ENCODE results near the gene HTRA1. TPM values are rescaled to one million over a fixed set of nuclear protein-coding genes. Genes with fewer than 3 reads are reported as not detected.

The HTRA1 gene
- total RNA-seq, 1 experiment from 2014 or later = 18.6 TPM

DNA sequence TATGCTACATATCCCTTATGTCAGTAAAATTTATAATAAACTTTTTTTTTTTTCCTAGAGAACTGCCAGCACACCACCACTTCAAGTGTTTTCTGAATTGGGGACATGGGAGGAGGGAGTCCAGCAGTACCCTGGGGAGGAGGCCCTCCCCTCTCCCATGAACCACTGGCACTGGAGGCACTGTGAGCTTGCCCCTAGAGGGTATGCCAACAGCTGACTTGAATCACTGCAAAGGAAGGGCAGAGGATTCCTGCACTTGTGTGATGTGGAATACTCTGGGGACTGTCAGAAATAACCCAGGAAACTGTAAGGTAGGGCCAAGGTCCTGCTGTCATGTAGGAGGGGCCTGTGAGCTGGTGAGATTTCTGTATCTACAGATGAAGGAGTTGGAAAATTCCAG is 15.4 kb upstream of the HTRA1 start:
- intact Hi-C loops (cut with micrococcal nuclease) = no loop called here
- no peak overlapping the region for H3K27ac ChIP-seq (ENCODE audit: low read length)
- no peaks in the 10 kb centered on the region for H4K20me1 ChIP-seq (ENCODE audit: low read length)
- H3K9me2 ChIP-seq (replicated peaks; ENCODE audit: low read length) = no peaks in the 10 kb centered on the region
- H2AFZ ChIP-seq (ENCODE audit: low read length) = no peak overlapping the region
- ATAC-seq (no peak), DNase-seq (no peak)
- BruUV-seq (replicated peaks) = no TSS peak
- H3K9me3 ChIP-seq (ENCODE audit: low read length) = no peaks in the 10 kb centered on the region
- H3F3A ChIP-seq (ENCODE audit: low read length, unreplicated experiment) = no peaks in the 10 kb centered on the region
- ChIA-PET POLR2A (ENCODE audit: unreplicated experiment) (no interaction called here), CTCF (no interaction called here)
- TF ChIP-seq EZH2phosphoT487 (IDR thresholded peaks at IDR 0.05; ENCODE audit: borderline replicate concordance, low read length) = no peak
- TF ChIP-seq, protein P1, sequence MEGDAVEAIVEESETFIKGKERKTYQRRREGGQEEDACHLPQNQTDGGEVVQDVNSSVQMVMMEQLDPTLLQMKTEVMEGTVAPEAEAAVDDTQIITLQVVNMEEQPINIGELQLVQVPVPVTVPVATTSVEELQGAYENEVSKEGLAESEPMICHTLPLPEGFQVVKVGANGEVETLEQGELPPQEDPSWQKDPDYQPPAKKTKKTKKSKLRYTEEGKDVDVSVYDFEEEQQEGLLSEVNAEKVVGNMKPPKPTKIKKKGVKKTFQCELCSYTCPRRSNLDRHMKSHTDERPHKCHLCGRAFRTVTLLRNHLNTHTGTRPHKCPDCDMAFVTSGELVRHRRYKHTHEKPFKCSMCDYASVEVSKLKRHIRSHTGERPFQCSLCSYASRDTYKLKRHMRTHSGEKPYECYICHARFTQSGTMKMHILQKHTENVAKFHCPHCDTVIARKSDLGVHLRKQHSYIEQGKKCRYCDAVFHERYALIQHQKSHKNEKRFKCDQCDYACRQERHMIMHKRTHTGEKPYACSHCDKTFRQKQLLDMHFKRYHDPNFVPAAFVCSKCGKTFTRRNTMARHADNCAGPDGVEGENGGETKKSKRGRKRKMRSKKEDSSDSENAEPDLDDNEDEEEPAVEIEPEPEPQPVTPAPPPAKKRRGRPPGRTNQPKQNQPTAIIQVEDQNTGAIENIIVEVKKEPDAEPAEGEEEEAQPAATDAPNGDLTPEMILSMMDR (conservative IDR thresholded peaks at IDR 0.05; ENCODE audit: low read depth, low read length) = no peak
- TF ChIP-seq EZH2 (IDR thresholded peaks at IDR 0.05; ENCODE audit: low read length, unreplicated experiment) = no peak
- no peak overlapping the region for H3K9ac ChIP-seq (ENCODE audit: low read length)
- peaks cover 8% of the 10 kb centered on the region for H3K4me1 ChIP-seq (ENCODE audit: insufficient read depth, low read length)
- no peaks in the 10 kb centered on the region for H3K36me3 ChIP-seq (ENCODE audit: low read depth, low read length)
- no peak overlapping the region for H3K4me2 ChIP-seq (ENCODE audit: low read length)
- H3K4me3 ChIP-seq (ENCODE audit: low read length) = no peak overlapping the region
- H3K79me2 ChIP-seq (ENCODE audit: low read length) = no peaks in the 10 kb centered on the region
- no peaks in the 10 kb centered on the region for H3K27me3 ChIP-seq (ENCODE audit: low read length)

DNA sequence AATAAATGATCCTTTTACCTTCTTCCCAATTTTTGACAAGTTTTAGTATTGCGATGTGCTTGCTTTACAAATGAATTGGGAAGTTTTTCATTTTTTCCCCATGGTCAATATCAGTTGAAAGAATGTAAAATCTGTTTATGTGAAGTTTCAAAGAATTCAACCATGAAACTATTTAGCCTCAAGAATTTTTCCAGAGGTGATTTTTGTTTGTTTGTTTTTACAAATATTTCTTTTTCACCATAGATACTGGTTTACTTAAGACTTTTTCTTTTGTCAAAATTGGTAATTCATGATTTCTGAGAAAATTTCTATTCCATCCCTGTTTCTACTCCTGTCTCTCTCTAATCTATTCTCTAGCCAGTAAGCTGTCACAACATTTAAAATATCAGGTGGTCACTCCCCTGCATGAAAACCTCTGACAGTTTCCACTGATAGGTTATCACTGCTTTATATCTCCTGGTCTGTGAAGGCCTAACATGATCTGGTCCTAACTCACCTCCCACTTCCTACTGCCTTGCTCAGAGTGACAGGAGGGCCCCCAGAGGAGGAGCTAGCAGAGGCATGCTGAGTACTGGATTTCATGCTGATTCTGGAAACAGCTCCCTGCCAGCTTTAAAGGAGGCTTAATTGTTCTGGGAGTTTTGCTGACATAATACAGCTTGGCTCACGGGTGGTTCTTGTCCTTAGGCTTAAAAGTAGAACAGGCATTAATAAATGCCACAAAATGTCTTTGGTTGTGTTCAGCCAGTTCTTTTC is 14.5 kb upstream of the HTRA1 start:
- intact Hi-C loops (cut with micrococcal nuclease) = no loop called here
- Histone ChIP-seq H3K4me1 (ENCODE audit: insufficient read depth, low read length) (peaks cover 6% of the 10 kb centered on the region), H3F3A (ENCODE audit: low read length, unreplicated experiment) (no peaks in the 10 kb centered on the region), H3K9ac (ENCODE audit: low read length) (no peak overlapping the region), H3K27me3 (ENCODE audit: low read length) (no peaks in the 10 kb centered on the region), H2AFZ (ENCODE audit: low read length) (no peak overlapping the region), H3K4me3 (ENCODE audit: low read length) (no peak overlapping the region), H3K36me3 (ENCODE audit: low read depth, low read length) (no peaks in the 10 kb centered on the region), H3K27ac (ENCODE audit: low read length) (no peak overlapping the region), H4K20me1 (ENCODE audit: low read length) (no peaks in the 10 kb centered on the region), H3K79me2 (ENCODE audit: low read length) (no peaks in the 10 kb centered on the region), H3K4me2 (ENCODE audit: low read length) (no peak overlapping the region), H3K9me2 (replicated peaks; ENCODE audit: low read length) (no peaks in the 10 kb centered on the region), H3K9me3 (ENCODE audit: low read length) (no peaks in the 10 kb centered on the region)
- DNase-seq (no peak), ATAC-seq (no peak)
- ChIA-PET CTCF (no interaction called here), POLR2A (ENCODE audit: unreplicated experiment) (interaction anchor here (0.6 kb wide), 1 partner anchor 159 kb away, joined by 5 read pairs; no protein-coding TSS in a partner anchor)
- BruUV-seq (replicated peaks) = no TSS peak
- TF ChIP-seq EZH2 (IDR thresholded peaks at IDR 0.05; ENCODE audit: low read length, unreplicated experiment) = no peak
- TF ChIP-seq, protein P1 (conservative IDR thresholded peaks at IDR 0.05; ENCODE audit: low read depth, low read length) = no peak
- TF ChIP-seq EZH2phosphoT487 (IDR thresholded peaks at IDR 0.05; ENCODE audit: borderline replicate concordance, low read length) = no peak

DNA sequence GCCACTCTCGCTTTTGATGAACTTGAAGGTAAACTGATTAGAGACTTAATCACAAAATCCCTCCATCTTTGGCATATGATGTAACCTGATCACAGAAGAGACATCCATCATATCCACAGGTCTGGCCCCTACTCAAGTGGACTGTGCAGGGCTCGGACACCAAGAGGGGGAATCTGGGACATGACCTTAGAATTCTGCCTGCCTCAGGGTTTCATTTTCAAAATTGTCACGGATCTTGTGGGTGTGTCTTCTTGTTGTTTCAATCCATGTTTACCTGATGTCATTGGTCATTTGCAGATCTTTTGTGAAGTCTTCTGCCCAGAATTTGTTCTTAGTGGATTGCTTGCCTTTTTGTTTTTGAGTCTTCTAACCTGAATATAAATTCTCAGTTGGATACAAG is 12.8 kb upstream of the HTRA1 start:
- DNase-seq (no peak), ATAC-seq (no peak)
- Histone ChIP-seq H3K9me3 (ENCODE audit: low read length) (no peaks in the 10 kb centered on the region), H2AFZ (ENCODE audit: low read length) (no peak overlapping the region), H3K9me2 (replicated peaks; ENCODE audit: low read length) (no peaks in the 10 kb centered on the region), H3K27me3 (ENCODE audit: low read length) (no peaks in the 10 kb centered on the region), H3K4me3 (ENCODE audit: low read length) (no peak overlapping the region), H4K20me1 (ENCODE audit: low read length) (no peaks in the 10 kb centered on the region), H3F3A (ENCODE audit: low read length, unreplicated experiment) (no peaks in the 10 kb centered on the region), H3K36me3 (ENCODE audit: low read depth, low read length) (no peaks in the 10 kb centered on the region), H3K9ac (ENCODE audit: low read length) (no peak overlapping the region), H3K4me1 (ENCODE audit: insufficient read depth, low read length) (no peaks in the 10 kb centered on the region), H3K27ac (ENCODE audit: low read length) (no peak overlapping the region), H3K79me2 (ENCODE audit: low read length) (no peaks in the 10 kb centered on the region), H3K4me2 (ENCODE audit: low read length) (no peak overlapping the region)
- BruUV-seq (replicated peaks) = no TSS peak
- intact Hi-C loops (cut with micrococcal nuclease) = no loop called here
- POLR2A ChIA-PET (ENCODE audit: unreplicated experiment) = no interaction called here
- TF ChIP-seq, protein P1 (conservative IDR thresholded peaks at IDR 0.05; ENCODE audit: low read depth, low read length) = no peak
- no peak for TF ChIP-seq EZH2phosphoT487 (IDR thresholded peaks at IDR 0.05; ENCODE audit: borderline replicate concordance, low read length)
- TF ChIP-seq EZH2 (IDR thresholded peaks at IDR 0.05; ENCODE audit: low read length, unreplicated experiment) = no peak
- CTCF ChIA-PET = no interaction called here
